Suprapubic skin (tissue), 4 donors: ENCODE data around the gene TWSG1. TPM values are rescaled to one million over a fixed set of nuclear protein-coding genes. Genes with fewer than 3 reads are reported as not detected.
"Not testable (repeated sequence)": the region's sequence is repeated elsewhere in the genome, so short reads cannot be mapped to it uniquely, and the experiment has no call there.

Source experiments
- DNase-seq, 2 donors: peaks; one replicate each; pipeline ENCODE4 v3.0.0-alpha.2; 2019; ENCODE audit warnings: low spot score in 2 of 2
- H3K27ac ChIP-seq: fragments of 200-600 bp; sonication (generic); one replicate; pipeline ENCODE4 v1.5.1; 2019
- H3K27me3 ChIP-seq: fragments of 200-600 bp; sonication (generic); one replicate; pipeline ENCODE4 v1.5.1; 2019
- H3K36me3 ChIP-seq: fragments of 200-600 bp; sonication (generic); one replicate; pipeline ENCODE4 v1.5.1; 2019
- H3K4me1 ChIP-seq: fragments of 200-600 bp; sonication (generic); one replicate; pipeline ENCODE4 v1.5.1; 2019
- H3K4me3 ChIP-seq: fragments of 200-600 bp; sonication (generic); one replicate; pipeline ENCODE4 v1.5.1; 2019; ENCODE audit warnings: mild to moderate bottlenecking
- H3K9me3 ChIP-seq: fragments of 200-600 bp; sonication (generic); one replicate; pipeline ENCODE4 v1.5.1; 2019
- EP300 ChIP-seq: sonication (generic); formaldehyde crosslinking; IDR thresholded peaks from one replicate; pipeline ENCODE4 v1.6.1; 2017; ENCODE audit warnings: antibody characterized with exemption
- POLR2A ChIP-seq, 2 donors: fragments of 450-650 bp; IDR thresholded peaks; one replicate each; pipeline ENCODE4 v1.6.1; 2017; ENCODE audit warnings: antibody characterized with exemption in 2 of 2, mild to moderate bottlenecking in 2 of 2, moderate library complexity in 2 of 2
- POLR2AphosphoS5 ChIP-seq, 3 donors: sonication (generic); formaldehyde crosslinking; IDR thresholded peaks; one replicate each; pipeline ENCODE4 v1.6.1; 2017; ENCODE audit warnings: antibody characterized with exemption in 3 of 3
- WGBS: methylation state at CpG from one replicate; pipeline ENCODE4 v1.1.5; 2018; 5-methylcytosine and 5-hydroxymethylcytosine counted together
- total RNA-seq, 4 donors: library from RNA; depleted of rRNA; stranded (reverse); fragments of >200 nt; gene quantifications; one replicate each; pipeline ENCODE4 v1.1.0, GENCODE V29; 2016
- TF ChIP-seq, protein P1 (sequence below), 2 donors: fragments of 200-600 bp in 1 of 2; fragments of 450-650 bp in 1 of 2; sonication (generic) in 1 of 2; IDR thresholded peaks; one replicate each; pipeline ENCODE4 v1.5.1; 2016 to 2019; ENCODE audit warnings: antibody characterized with exemption in 2 of 2, mild to moderate bottlenecking in 1 of 2, moderate library complexity in 1 of 2

The TWSG1 gene
- total RNA-seq, 4 donors from 2014 or later: 18.7 to 41.6 (median 26.1) TPM

DNA sequence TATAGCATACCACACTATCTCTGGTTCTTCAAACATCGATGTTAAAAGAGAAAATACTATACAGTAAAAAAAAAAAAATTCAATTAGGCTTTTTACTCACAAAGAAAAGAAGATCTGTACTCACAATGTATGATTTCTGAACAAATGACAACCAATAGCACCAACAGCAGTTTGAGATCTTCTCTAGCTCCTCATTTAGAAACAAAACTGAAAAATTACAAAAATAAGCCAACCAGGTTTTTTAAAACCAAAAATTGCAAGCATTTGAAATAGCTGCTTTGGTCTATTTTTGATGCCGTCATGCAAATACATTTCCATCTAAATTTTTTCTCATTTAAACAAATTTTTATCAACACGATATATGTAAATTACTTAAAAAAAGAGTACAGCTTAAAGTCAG is 106.5 kb downstream of the TWSG1 start:
- Histone ChIP-seq H3K36me3 (no peaks in the 10 kb centered on the region), H3K4me1 (no peaks in the 10 kb centered on the region), H3K27ac (no peak overlapping the region), H3K27me3 (no peaks in the 10 kb centered on the region), H3K4me3 (no peak overlapping the region), H3K9me3 (no peaks in the 10 kb centered on the region)
- TF ChIP-seq EP300: no peak
- TF ChIP-seq, protein P1, sequence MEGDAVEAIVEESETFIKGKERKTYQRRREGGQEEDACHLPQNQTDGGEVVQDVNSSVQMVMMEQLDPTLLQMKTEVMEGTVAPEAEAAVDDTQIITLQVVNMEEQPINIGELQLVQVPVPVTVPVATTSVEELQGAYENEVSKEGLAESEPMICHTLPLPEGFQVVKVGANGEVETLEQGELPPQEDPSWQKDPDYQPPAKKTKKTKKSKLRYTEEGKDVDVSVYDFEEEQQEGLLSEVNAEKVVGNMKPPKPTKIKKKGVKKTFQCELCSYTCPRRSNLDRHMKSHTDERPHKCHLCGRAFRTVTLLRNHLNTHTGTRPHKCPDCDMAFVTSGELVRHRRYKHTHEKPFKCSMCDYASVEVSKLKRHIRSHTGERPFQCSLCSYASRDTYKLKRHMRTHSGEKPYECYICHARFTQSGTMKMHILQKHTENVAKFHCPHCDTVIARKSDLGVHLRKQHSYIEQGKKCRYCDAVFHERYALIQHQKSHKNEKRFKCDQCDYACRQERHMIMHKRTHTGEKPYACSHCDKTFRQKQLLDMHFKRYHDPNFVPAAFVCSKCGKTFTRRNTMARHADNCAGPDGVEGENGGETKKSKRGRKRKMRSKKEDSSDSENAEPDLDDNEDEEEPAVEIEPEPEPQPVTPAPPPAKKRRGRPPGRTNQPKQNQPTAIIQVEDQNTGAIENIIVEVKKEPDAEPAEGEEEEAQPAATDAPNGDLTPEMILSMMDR (IDR thresholded peaks at IDR 0.05): no peak
- no peak for TF ChIP-seq POLR2A (IDR thresholded peaks at IDR 0.05)
- no peak for TF ChIP-seq POLR2AphosphoS5 (IDR thresholded peaks at IDR 0.05)
- DNase-seq: no peak
- 93% methylated on average over 3 of the region's 3 CpGs for WGBS

DNA sequence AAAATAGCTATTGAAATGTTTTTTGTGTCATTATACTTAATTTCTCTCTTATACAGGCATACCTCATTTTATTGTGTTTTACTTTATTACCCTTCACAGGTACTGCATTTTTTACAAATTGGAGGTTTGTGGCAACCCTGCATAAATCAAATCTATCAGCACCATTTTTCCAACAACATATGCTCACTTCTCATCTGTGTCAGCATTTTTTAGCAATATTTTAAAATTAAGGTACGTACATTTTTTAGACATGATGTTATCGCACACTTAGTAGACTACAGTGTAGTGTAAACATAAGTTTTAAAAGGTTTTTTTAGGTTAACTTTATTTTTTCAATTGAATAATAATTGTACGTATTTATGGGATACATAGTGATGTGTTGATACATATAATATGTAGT is 110.0 kb downstream of the TWSG1 start:
- Histone ChIP-seq H3K36me3 (no peaks in the 10 kb centered on the region), H3K27me3 (no peaks in the 10 kb centered on the region), H3K4me1 (no peaks in the 10 kb centered on the region), H3K4me3 (no peak overlapping the region), H3K9me3 (no peaks in the 10 kb centered on the region), H3K27ac (no peak overlapping the region)
- no peak for TF ChIP-seq POLR2A (IDR thresholded peaks at IDR 0.05)
- TF ChIP-seq, protein P1 (IDR thresholded peaks at IDR 0.05): no peak
- no peak for TF ChIP-seq POLR2AphosphoS5 (IDR thresholded peaks at IDR 0.05)
- no peak for TF ChIP-seq EP300
- DNase-seq: no peak
- WGBS: 88% methylated on average over 3 of the region's 3 CpGs

DNA sequence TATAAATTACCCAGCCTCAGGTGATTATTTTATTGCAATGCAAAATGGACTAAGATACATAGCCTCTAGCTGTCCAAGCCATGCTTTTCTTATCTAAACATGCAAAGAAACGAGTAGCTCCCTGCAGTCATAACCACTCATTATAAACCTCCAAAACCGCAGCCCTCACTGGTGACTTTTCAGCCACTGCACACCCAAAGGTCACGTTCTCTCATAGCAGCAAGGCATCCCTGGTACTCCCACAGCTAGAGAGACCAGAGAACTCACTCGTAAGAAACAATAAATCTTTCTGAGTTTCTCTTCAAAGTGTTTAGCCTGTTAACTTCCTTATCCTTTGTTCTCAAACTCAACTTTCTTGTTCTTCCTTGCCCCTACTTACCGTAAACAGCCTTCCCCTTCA is 112.3 kb downstream of the TWSG1 start:
- H3K9me3 ChIP-seq: no peaks in the 10 kb centered on the region
- H3K36me3 ChIP-seq: no peaks in the 10 kb centered on the region
- no peaks in the 10 kb centered on the region for H3K27me3 ChIP-seq
- DNase-seq: no peak
- WGBS: 83% methylated on average over 5 of the region's 5 CpGs
- H3K27ac ChIP-seq: no peak overlapping the region
- no peak for TF ChIP-seq POLR2AphosphoS5 (IDR thresholded peaks at IDR 0.05)
- TF ChIP-seq POLR2A (IDR thresholded peaks at IDR 0.05): no peak
- TF ChIP-seq EP300: no peak
- TF ChIP-seq, protein P1 (IDR thresholded peaks at IDR 0.05): no peak
- H3K4me3 ChIP-seq: no peak overlapping the region
- H3K4me1 ChIP-seq: peaks cover 2% of the 10 kb centered on the region

DNA sequence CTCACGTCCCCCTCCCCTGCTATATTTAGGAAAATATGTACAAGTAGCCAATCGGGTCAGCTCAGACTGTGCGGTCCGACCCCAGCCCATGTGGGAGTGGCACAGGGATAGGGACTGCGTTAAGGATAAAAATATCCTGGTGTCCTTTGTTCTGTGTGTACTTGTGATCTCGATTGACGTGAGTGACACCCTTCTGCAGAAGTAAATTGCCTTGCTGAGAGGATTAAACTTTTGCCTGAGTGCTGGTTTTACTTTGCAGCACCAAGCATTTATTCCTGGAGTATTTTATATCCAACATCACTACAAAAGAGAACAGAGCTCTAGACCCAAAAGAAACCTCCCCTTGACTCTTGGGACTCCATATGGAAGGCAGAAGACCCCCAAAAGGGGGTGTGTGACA is 112.8 kb downstream of the TWSG1 start:
- H3K4me1 ChIP-seq: peaks cover 2% of the 10 kb centered on the region
- H3K36me3 ChIP-seq: no peaks in the 10 kb centered on the region
- no peaks in the 10 kb centered on the region for H3K9me3 ChIP-seq
- H3K27ac ChIP-seq: no peak overlapping the region
- TF ChIP-seq EP300: no peak
- TF ChIP-seq POLR2A (IDR thresholded peaks at IDR 0.05): no peak
- no peak for TF ChIP-seq POLR2AphosphoS5 (IDR thresholded peaks at IDR 0.05)
- TF ChIP-seq, protein P1 (IDR thresholded peaks at IDR 0.05): no peak
- H3K4me3 ChIP-seq: no peak overlapping the region
- 96% methylated on average over 7 of the region's 7 CpGs for WGBS
- DNase-seq: no peak
- H3K27me3 ChIP-seq: no peaks in the 10 kb centered on the region

DNA sequence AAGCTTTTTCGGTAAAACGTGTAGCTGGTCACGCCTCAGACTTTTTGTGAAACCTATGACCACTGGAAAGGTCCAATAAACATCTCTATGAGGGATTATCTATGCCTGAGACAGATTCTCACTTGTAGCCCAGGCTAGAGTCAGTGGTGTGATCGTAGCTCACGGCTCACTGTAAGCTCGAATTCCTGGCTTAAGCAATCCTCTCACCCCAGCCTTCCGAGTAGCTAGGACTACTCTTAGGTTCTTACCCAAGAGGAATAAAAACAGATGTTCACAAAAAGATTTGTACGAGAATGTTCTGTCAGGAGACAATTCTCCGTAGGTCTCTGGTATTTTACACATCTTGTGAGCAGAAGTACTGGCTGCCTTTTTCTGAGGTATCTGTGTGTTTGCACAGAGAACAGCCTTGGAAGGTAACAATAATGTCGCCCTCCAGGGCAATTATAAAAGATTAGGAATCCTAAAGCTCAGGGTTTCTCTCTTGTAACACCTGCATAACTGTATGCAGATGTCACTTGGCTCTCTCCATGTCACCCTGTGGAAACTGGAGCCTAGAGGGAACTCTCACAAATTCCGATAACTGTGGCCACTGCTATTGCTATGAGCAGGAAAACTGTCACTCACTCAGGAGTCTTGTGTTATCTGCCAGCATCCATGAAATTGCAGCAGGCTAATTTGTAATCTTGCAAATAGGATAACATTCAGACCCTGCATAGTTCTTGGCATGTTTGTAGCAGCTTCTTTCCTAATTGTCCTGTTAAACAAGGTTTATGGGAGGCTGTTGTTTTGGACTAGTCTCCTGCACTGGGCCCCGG is 115.2 kb downstream of the TWSG1 start:
- H3K4me1 ChIP-seq: peaks cover 9% of the 10 kb centered on the region
- H3K36me3 ChIP-seq: no peaks in the 10 kb centered on the region
- H3K4me3 ChIP-seq: no peak overlapping the region
- H3K27me3 ChIP-seq: no peaks in the 10 kb centered on the region
- TF ChIP-seq POLR2AphosphoS5 (IDR thresholded peaks at IDR 0.05) (no peak), EP300 (no peak), POLR2A (IDR thresholded peaks at IDR 0.05) (no peak)
- TF ChIP-seq, protein P1 (IDR thresholded peaks at IDR 0.05): no peak
- H3K27ac ChIP-seq: no peak overlapping the region
- H3K9me3 ChIP-seq: no peaks in the 10 kb centered on the region
- WGBS: 51% methylated on average over 12 of the region's 12 CpGs
- no peak for DNase-seq

DNA sequence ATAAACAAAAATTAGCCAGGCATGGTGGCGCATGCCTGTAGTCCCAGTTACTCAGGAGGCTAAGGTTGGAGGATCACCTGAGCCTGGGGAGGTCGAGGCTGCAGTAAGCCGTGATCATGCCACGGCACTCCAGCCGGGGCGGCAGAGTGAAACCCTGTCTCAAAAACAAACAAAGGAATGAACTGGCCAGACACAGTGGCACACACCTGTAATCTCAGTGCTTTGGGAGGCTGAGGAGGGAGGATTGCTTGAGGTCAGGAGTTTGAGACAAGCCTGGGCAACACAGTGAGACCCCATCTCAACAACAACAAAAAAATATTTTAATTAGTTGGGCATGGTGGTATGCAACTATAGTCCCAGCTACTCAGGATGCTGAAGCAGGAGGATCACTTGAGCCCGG is 116.3 kb downstream of the TWSG1 start:
- H3K4me3 ChIP-seq, DNase-seq, H3K27me3 ChIP-seq, H3K27ac ChIP-seq, H3K36me3 ChIP-seq, H3K9me3 ChIP-seq, H3K4me1 ChIP-seq: not testable (repeated sequence)
- 93% methylated on average over 7 of the region's 7 CpGs for WGBS
